OCI-LY7 (cell line): Measurements from ENCODE around the gene STYK1. TPM values are rescaled to one million over a fixed set of nuclear protein-coding genes. Genes with fewer than 3 reads are reported as not detected.

Source experiments
- BruUV-seq: library from RNA; stranded (reverse); fragments of 400-500 nt; replicated peaks from 2 replicates; lab custom pipeline; 2021; lab: Mats Ljungman, UMichigan
- CTCF ChIA-PET: fragments of 300-600 bp; sonication (Branson Sonifier 250); formaldehyde crosslinking; loops from one replicate; lab custom pipeline; 2022; ENCODE audit warnings: antibody characterized with exemption; ENCODE audit not compliant: unreplicated experiment; lab: Charles Lee
- POLR2A ChIA-PET: fragments of 300-600 bp; sonication (Branson Sonifier 250); formaldehyde crosslinking; loops from one replicate; lab custom pipeline; 2022; ENCODE audit warnings: antibody characterized with exemption; lab: Charles Lee
- DNase-seq: peaks from one replicate; pipeline ENCODE4 v3.0.0-alpha.2; 2015; ENCODE audit warnings: low spot score
- H2AFZ ChIP-seq: fragments of 200-600 bp; sonication (generic), shearing (Covaris generic); 2 replicates; pipeline ENCODE4 v1.6.1; 2014; ENCODE audit warnings: mild to moderate bottlenecking, antibody characterized with exemption, low read length, moderate library complexity
- H3K27ac ChIP-seq: fragments of 200-600 bp; sonication (generic); 2 replicates; pipeline ENCODE4 v1.5.1; 2014; ENCODE audit warnings: mixed run types, low read depth, mild to moderate bottlenecking, moderate library complexity, low read length, inconsistent platforms; ENCODE audit not compliant: poor library complexity, severe bottlenecking
- H3K36me3 ChIP-seq: fragments of 200-600 bp; sonication (generic); 2 replicates; pipeline ENCODE4 v1.6.1; 2014; ENCODE audit warnings: mild to moderate bottlenecking, antibody characterized with exemption, low read length, moderate library complexity, mixed read lengths; ENCODE audit not compliant: insufficient read depth
- H3K4me1 ChIP-seq: fragments of 200-600 bp; sonication (generic); 2 replicates; pipeline ENCODE4 v1.5.1; 2014; ENCODE audit warnings: mild to moderate bottlenecking, low read length; ENCODE audit not compliant: insufficient read depth, poor library complexity, severe bottlenecking
- H3K4me2 ChIP-seq: fragments of 200-600 bp; sonication (generic); 2 replicates; pipeline ENCODE4 v1.6.1; 2014; ENCODE audit warnings: mild to moderate bottlenecking, low read length
- H3K4me3 ChIP-seq: fragments of 200-600 bp; sonication (generic); 2 replicates; pipeline ENCODE4 v1.5.1; 2014; ENCODE audit warnings: mild to moderate bottlenecking, low read depth, low read length; ENCODE audit not compliant: poor library complexity, severe bottlenecking
- H3K79me2 ChIP-seq: fragments of 200-600 bp; sonication (generic); 2 replicates; pipeline ENCODE4 v1.6.1; 2016; ENCODE audit warnings: low read depth, mild to moderate bottlenecking, low read length, moderate library complexity, mixed read lengths; ENCODE audit not compliant: insufficient read depth
- H3K9me2 ChIP-seq: fragments of 200-600 bp; sonication (generic); 2 replicates; pipeline ENCODE4 v1.6.1; 2016; ENCODE audit warnings: mild to moderate bottlenecking, low read length, mixed read lengths; ENCODE audit not compliant: insufficient read depth
- H3K9me3 ChIP-seq: fragments of 200-600 bp; sonication (generic); 2 replicates; pipeline ENCODE4 v1.6.1; 2014; ENCODE audit warnings: mild to moderate bottlenecking, mixed run types, low read length, mixed read lengths
- H4K20me1 ChIP-seq: fragments of 200-600 bp; sonication (generic); 2 replicates; pipeline ENCODE4 v1.6.1; 2014; ENCODE audit warnings: mild to moderate bottlenecking, antibody characterized with exemption, low read length, moderate library complexity, mixed read lengths; ENCODE audit not compliant: insufficient read depth
- CTCF ChIP-seq: fragments of 200-600 bp; sonication (generic); conservative IDR thresholded peaks from 2 replicates; pipeline ENCODE4 v1.5.1; 2014; ENCODE audit warnings: mild to moderate bottlenecking, antibody characterized with exemption, low read length, moderate library complexity, mixed read lengths
- EZH2phosphoT487 ChIP-seq: fragments of 200-600 bp; sonication (generic); IDR thresholded peaks from 2 replicates; pipeline ENCODE4 v1.6.1; 2018; ENCODE audit warnings: low read depth, borderline replicate concordance, mild to moderate bottlenecking, mixed run types, antibody characterized with exemption, low read length, moderate library complexity, mixed read lengths
- intact Hi-C: fragments of 100-400 bp; cut with micrococcal nuclease; formaldehyde crosslinking; loops from one replicate; pipeline ENCODE4 v1.10.0; 2022; ENCODE audit not compliant: unreplicated experiment
- total RNA-seq, 2 experiments: library from RNA; depleted of rRNA in 1 of 2; stranded (reverse); fragments of >200 nt in 1 of 2; shearing (Covaris generic) in 1 of 2; gene quantifications; 2 replicates each; pipeline ENCODE4 v1.2.3, GENCODE V29; 2014 to 2022

Gene STYK1
- total RNA-seq, 2 experiments from 2014 or later, result not detected

- no peak for TF ChIP-seq EZH2phosphoT487
- no peak for DNase-seq
- Histone ChIP-seq H3K4me1 (no peaks in the 10 kb centered on the region), H3K4me3 (no peak overlapping the region), H3K27ac (no peak overlapping the region), H2AFZ (no peak overlapping the region), H4K20me1 (no peaks in the 10 kb centered on the region), H3K9me3 (0 out of 2 replicates have a peak, but pooled peaks cover 8% of the 10 kb centered on the region), H3K79me2 (no peaks in the 10 kb centered on the region), H3K9me2 (no peaks in the 10 kb centered on the region), H3K36me3 (no peaks in the 10 kb centered on the region), H3K4me2 (no peak overlapping the region)
- POLR2A ChIA-PET, result interaction anchor here (0.6 to 1.8 kb wide), 3 partner anchors 14 to 440 kb away, joined by 4 to 6 read pairs (median 4); no protein-coding TSS in a partner anchor
- no TSS peak for BruUV-seq
- CTCF ChIA-PET, result no interaction called here
- intact Hi-C loops, result no loop called here
Measured at GRCh38 chr12:10641735-10642500, 31.9 kb downstream of the STYK1 start.

GRCh38 chr12:10638728-10639127, 35.1 kb downstream of the STYK1 start:
- H3K9me3 ChIP-seq, result no peaks in the 10 kb centered on the region
- TF ChIP-seq CTCF (no peak), EZH2phosphoT487 (no peak)
- H3K4me1 ChIP-seq, result no peaks in the 10 kb centered on the region
- POLR2A ChIA-PET, result interaction anchor here (0.6 kb wide), 1 partner anchor 18 kb away, joined by 3 read pairs; no protein-coding TSS in a partner anchor
- H2AFZ ChIP-seq, result no peak overlapping the region
- no peak overlapping the region for H3K4me3 ChIP-seq
- no peak overlapping the region for H3K27ac ChIP-seq
- BruUV-seq, result no TSS peak
- intact Hi-C loops, result no loop called here
- DNase-seq, result no peak
- no peaks in the 10 kb centered on the region for H3K79me2 ChIP-seq
- CTCF ChIA-PET, result no interaction called here
- no peaks in the 10 kb centered on the region for H3K9me2 ChIP-seq
- H4K20me1 ChIP-seq, result no peaks in the 10 kb centered on the region
- H3K36me3 ChIP-seq, result no peaks in the 10 kb centered on the region
- H3K4me2 ChIP-seq, result no peak overlapping the region

- intact Hi-C loops, result no loop called here
- Histone ChIP-seq H3K4me1 (no peaks in the 10 kb centered on the region), H3K9me3 (no peaks in the 10 kb centered on the region), H3K4me3 (no peak overlapping the region), H3K9me2 (no peaks in the 10 kb centered on the region), H2AFZ (no peak overlapping the region), H3K27ac (no peak overlapping the region), H4K20me1 (no peaks in the 10 kb centered on the region), H3K36me3 (no peaks in the 10 kb centered on the region), H3K79me2 (no peaks in the 10 kb centered on the region), H3K4me2 (no peak overlapping the region)
- TF ChIP-seq CTCF (no peak), EZH2phosphoT487 (no peak)
- ChIA-PET CTCF (no interaction called here), POLR2A (interaction anchor here (0.7 kb wide), 1 partner anchor 387 kb away, joined by 3 read pairs; no protein-coding TSS in a partner anchor)
- BruUV-seq, result no TSS peak
- DNase-seq, result no peak
Measured at GRCh38 chr12:10636611-10637010, 37.2 kb downstream of the STYK1 start.
